Neural progenitor cell (in vitro differentiated cells): ENCODE results near the gene STK33. TPM values are rescaled to one million over a fixed set of nuclear protein-coding genes. Genes with fewer than 3 reads are reported as not detected.

Experiments used
- DNase-seq: peaks from one replicate; pipeline ENCODE4 v3.0.0-alpha.2; 2016; ENCODE audit warnings: low spot score
- H2AFZ ChIP-seq: fragments of 200-600 bp; sonication (generic); replicated peaks from 2 replicates; pipeline ENCODE4 v1.6.1; 2016; ENCODE audit warnings: antibody characterized with exemption
- H3F3A ChIP-seq: fragments of 200-600 bp; sonication (generic); 2 replicates; pipeline ENCODE4 v1.6.1; 2016; ENCODE audit warnings: antibody characterized with exemption, low read depth
- H3K27ac ChIP-seq: fragments of 200-600 bp; sonication (generic); 2 replicates; pipeline ENCODE4 v1.5.1; 2016; ENCODE audit warnings: mild to moderate bottlenecking
- H3K27me3 ChIP-seq: fragments of 200-600 bp; sonication (generic); 2 replicates; pipeline ENCODE4 v1.6.1; 2016; ENCODE audit warnings: mild to moderate bottlenecking, moderate library complexity
- H3K36me3 ChIP-seq: fragments of 200-600 bp; sonication (generic); 2 replicates; pipeline ENCODE4 v1.5.1; 2016
- H3K4me1 ChIP-seq: fragments of 200-600 bp; sonication (generic); 2 replicates; pipeline ENCODE4 v1.6.1; 2016; ENCODE audit warnings: mixed run types
- H3K4me2 ChIP-seq: fragments of 200-600 bp; sonication (generic); 2 replicates; pipeline ENCODE4 v1.6.1; 2016
- H3K4me3 ChIP-seq: fragments of 200-600 bp; sonication (generic); 2 replicates; pipeline ENCODE4 v1.5.1; 2016
- H3K79me2 ChIP-seq: fragments of 200-600 bp; sonication (generic); 2 replicates; pipeline ENCODE4 v1.6.1; 2016; ENCODE audit warnings: low read depth
- H3K9ac ChIP-seq: fragments of 200-600 bp; sonication (generic); 2 replicates; pipeline ENCODE4 v1.6.1; 2016
- H3K9me3 ChIP-seq: fragments of 200-600 bp; sonication (generic); 2 replicates; pipeline ENCODE4 v1.5.1; 2016; ENCODE audit warnings: low read depth
- H4K20me1 ChIP-seq: fragments of 200-600 bp; sonication (generic); 2 replicates; pipeline ENCODE4 v1.6.1; 2016; ENCODE audit warnings: low read depth
- H3K27ac Mint-ChIP-seq: 3 replicates; pipeline ENCODE4 v1.8.0; 2021; ENCODE audit warnings: mixed read lengths
- H3K27me3 Mint-ChIP-seq: 2 replicates; pipeline ENCODE4 v1.8.0; 2022; ENCODE audit warnings: low read depth, mild to moderate bottlenecking, inconsistent platforms, moderate library complexity, mixed read lengths; ENCODE audit not compliant: insufficient read depth
- H3K36me3 Mint-ChIP-seq: 3 replicates; pipeline ENCODE4 v1.8.0; 2021; ENCODE audit warnings: mixed read lengths
- H3K4me1 Mint-ChIP-seq: 3 replicates; pipeline ENCODE4 v1.8.0; 2021; ENCODE audit warnings: mixed read lengths
- H3K4me3 Mint-ChIP-seq: 3 replicates; pipeline ENCODE4 v1.8.0; 2021; ENCODE audit warnings: mild to moderate bottlenecking, moderate library complexity, mixed read lengths
- H3K9me3 Mint-ChIP-seq: 3 replicates; pipeline ENCODE4 v1.8.0; 2020; ENCODE audit warnings: mixed read lengths
- EZH2 ChIP-seq: fragments of 200-600 bp; sonication (generic); IDR thresholded peaks from 2 replicates; pipeline ENCODE4 v1.6.1; 2017; ENCODE audit warnings: antibody characterized with exemption, mild to moderate bottlenecking, moderate library complexity
- EZH2phosphoT487 ChIP-seq: fragments of 200-600 bp; sonication (generic); IDR thresholded peaks from 2 replicates; pipeline ENCODE4 v1.6.1; 2017; ENCODE audit warnings: antibody characterized with exemption
- total RNA-seq: library from RNA; depleted of rRNA; stranded (reverse); fragments of >200 nt; gene quantifications from 2 replicates; pipeline ENCODE4 v1.2.3, GENCODE V29; 2015; ENCODE audit warnings: low replicate concordance
- TF ChIP-seq, protein P1 (sequence below): fragments of 200-600 bp; sonication (generic); IDR thresholded peaks from 2 replicates; pipeline ENCODE4 v1.5.1; 2017; ENCODE audit warnings: antibody characterized with exemption, mild to moderate bottlenecking

Gene STK33
- total RNA-seq, 1 donor from 2014 or later = 56.5 TPM

DNA sequence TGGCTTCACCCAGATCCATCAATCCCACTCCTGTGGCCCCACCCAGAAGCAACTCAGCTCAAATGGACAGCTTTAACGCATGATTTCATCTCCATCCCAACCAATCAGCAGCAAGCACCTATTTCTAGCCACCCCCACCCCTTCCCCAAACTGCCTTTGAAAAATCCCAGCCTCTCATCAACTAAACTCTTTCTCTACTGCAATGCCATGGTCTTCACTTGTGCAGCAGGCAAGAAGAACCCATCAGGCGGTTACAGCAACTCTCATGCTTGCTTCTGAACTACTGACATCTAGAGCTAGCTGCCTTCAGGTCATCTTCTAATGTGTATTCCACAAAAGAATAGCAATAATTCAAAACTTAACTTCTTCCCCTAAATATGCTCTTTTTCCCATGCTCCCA, 42.1 kb upstream of the STK33 start:
- Histone ChIP-seq H3K27me3 (no peaks in the 10 kb centered on the region), H3K4me2 (no peak overlapping the region), H3K27ac (no peak overlapping the region), H3K79me2 (no peaks in the 10 kb centered on the region), H3K9me3 (no peaks in the 10 kb centered on the region), H3K4me3 (no peak overlapping the region), H3K4me1 (peaks cover 10% of the 10 kb centered on the region), H3K36me3 (no peaks in the 10 kb centered on the region), H4K20me1 (no peaks in the 10 kb centered on the region), H3F3A (no peaks in the 10 kb centered on the region), H2AFZ (no peak overlapping the region), H3K9ac (no peak overlapping the region)
- Mint-ChIP-seq H3K4me3 (no peak overlapping the region), H3K27ac (no peak overlapping the region), H3K27me3 (peaks cover 3% of the 10 kb centered on the region), H3K36me3 (peaks cover 16% of the 10 kb centered on the region), H3K4me1 (peaks cover 2% of the 10 kb centered on the region), H3K9me3 (peaks cover 8% of the 10 kb centered on the region)
- TF ChIP-seq, protein P1, sequence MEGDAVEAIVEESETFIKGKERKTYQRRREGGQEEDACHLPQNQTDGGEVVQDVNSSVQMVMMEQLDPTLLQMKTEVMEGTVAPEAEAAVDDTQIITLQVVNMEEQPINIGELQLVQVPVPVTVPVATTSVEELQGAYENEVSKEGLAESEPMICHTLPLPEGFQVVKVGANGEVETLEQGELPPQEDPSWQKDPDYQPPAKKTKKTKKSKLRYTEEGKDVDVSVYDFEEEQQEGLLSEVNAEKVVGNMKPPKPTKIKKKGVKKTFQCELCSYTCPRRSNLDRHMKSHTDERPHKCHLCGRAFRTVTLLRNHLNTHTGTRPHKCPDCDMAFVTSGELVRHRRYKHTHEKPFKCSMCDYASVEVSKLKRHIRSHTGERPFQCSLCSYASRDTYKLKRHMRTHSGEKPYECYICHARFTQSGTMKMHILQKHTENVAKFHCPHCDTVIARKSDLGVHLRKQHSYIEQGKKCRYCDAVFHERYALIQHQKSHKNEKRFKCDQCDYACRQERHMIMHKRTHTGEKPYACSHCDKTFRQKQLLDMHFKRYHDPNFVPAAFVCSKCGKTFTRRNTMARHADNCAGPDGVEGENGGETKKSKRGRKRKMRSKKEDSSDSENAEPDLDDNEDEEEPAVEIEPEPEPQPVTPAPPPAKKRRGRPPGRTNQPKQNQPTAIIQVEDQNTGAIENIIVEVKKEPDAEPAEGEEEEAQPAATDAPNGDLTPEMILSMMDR = no peak
- TF ChIP-seq EZH2 = no peak
- no peak for TF ChIP-seq EZH2phosphoT487
- DNase-seq = no peak

DNA sequence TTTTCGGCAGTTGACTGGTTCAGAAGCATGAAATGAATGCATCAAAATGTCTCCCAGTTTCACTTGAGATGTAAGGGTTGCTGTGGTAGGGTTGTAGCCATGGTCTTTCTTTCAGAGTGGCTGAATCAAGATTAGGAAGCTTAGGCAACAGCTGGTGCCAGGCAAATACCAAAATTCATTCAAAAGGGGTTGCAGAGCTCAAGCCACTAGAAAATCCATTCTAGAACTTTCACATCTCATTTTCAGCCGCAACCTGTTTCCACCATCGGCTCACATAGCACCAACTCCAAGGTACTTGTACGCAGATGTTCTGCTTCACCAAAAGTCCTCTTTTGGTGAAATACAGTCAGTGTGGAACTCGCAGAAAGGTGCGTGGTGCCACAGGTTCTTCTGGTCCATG, 40.5 kb upstream of the STK33 start:
- H3K9me3 Mint-ChIP-seq = peaks cover 8% of the 10 kb centered on the region
- no peak overlapping the region for H2AFZ ChIP-seq
- H3K27me3 Mint-ChIP-seq = peaks cover 7% of the 10 kb centered on the region
- H3K27ac Mint-ChIP-seq = no peak overlapping the region
- no peak overlapping the region for H3K4me3 Mint-ChIP-seq
- H4K20me1 ChIP-seq = no peaks in the 10 kb centered on the region
- H3K79me2 ChIP-seq = no peaks in the 10 kb centered on the region
- no peak overlapping the region for H3K4me3 ChIP-seq
- no peaks in the 10 kb centered on the region for H3F3A ChIP-seq
- no peaks in the 10 kb centered on the region for H3K4me1 ChIP-seq
- H3K9me3 ChIP-seq = no peaks in the 10 kb centered on the region
- H3K9ac ChIP-seq = no peak overlapping the region
- H3K4me1 Mint-ChIP-seq = no peaks in the 10 kb centered on the region
- H3K4me2 ChIP-seq = no peak overlapping the region
- no peaks in the 10 kb centered on the region for H3K36me3 ChIP-seq
- peaks cover 16% of the 10 kb centered on the region for H3K36me3 Mint-ChIP-seq
- H3K27ac ChIP-seq = no peak overlapping the region
- H3K27me3 ChIP-seq = no peaks in the 10 kb centered on the region
- TF ChIP-seq EZH2 = no peak
- TF ChIP-seq EZH2phosphoT487 = no peak
- TF ChIP-seq, protein P1 = no peak
- DNase-seq = no peak

DNA sequence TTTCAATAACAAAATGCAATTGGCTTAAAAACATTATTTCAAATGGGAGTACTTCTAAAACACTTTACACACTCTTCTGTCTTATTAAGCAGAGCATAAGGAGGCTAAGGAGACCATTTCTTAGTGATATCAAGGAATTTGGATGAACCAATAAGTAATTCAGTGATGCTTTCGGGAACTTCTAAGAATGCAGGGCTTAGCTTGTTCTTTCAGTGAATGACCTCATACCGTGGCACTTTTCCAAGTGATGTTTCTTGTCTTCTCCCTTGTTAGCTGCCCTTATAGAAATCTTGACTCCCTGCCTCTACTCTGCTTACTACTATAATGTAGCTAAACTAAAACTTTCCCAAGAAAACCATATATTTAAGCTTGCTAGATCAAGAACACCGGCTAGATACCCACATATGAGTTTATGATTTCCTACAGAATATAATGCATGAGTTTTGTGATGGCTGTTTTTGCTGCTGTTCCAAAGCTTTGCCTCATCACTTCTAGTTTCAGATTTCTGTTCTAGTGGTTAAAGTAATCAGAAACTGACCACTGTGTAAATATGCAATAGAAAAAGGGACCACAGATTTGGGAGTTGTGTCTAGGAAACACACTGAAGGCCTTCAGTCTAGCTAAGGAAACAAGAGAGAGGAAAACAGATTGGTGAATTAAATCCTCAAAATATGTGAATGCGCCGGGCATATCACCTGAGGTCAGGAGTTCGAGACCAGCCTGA, 37.5 kb upstream of the STK33 start:
- Histone ChIP-seq H3K36me3 (no peaks in the 10 kb centered on the region), H3K79me2 (no peaks in the 10 kb centered on the region), H3K27me3 (no peaks in the 10 kb centered on the region), H3K4me3 (no peak overlapping the region), H3F3A (no peaks in the 10 kb centered on the region), H2AFZ (no peak overlapping the region), H3K9ac (no peak overlapping the region), H3K27ac (no peak overlapping the region), H3K4me1 (no peaks in the 10 kb centered on the region), H3K9me3 (no peaks in the 10 kb centered on the region), H3K4me2 (no peak overlapping the region), H4K20me1 (no peaks in the 10 kb centered on the region)
- TF ChIP-seq, protein P1 = no peak
- TF ChIP-seq EZH2phosphoT487 (no peak), EZH2 (no peak)
- Mint-ChIP-seq H3K4me1 (peaks cover 4% of the 10 kb centered on the region), H3K27ac (peak overlapping the region; percentile 43), H3K4me3 (no peak overlapping the region), H3K36me3 (peaks cover 7% of the 10 kb centered on the region), H3K9me3 (peaks cover 3% of the 10 kb centered on the region), H3K27me3 (peaks cover 5% of the 10 kb centered on the region)
- no peak for DNase-seq
